Measurements from ENCODE around the gene CHST3.

GRCh38 chr10:71918992-71919391, 45.2 kb upstream of the CHST3 start:
- TF ChIP-seq POLR2A (IDR thresholded peaks at IDR 0.05): no peak
- TF ChIP-seq CTCF (IDR thresholded peaks at IDR 0.05): no peak

Data from suprapubic skin (tissue), 3 donors.